Body of pancreas (tissue), 4 donors: ENCODE measurements around the gene HSPA6. TPM values are rescaled to one million over a fixed set of nuclear protein-coding genes. Genes with fewer than 3 reads are reported as not detected.

Source experiments
- ATAC-seq: fragments of 150-250 bp; one replicate; pipeline ENCODE4 v1.9.1; 2016
- DNase-seq, 4 donors: peaks; one replicate each; pipeline ENCODE4 v3.0.0-alpha.2; 2019
- H3K27ac ChIP-seq, 4 donors: fragments of 200-600 bp; sonication (generic); 1 replicate in 3 of 4; 2 replicates in 1 of 4; pipeline versions ENCODE4 v1.5.1 to v1.6.1; 2016 to 2019; ENCODE audit warnings: mild to moderate bottlenecking in 1 of 4, mixed read lengths in 1 of 4, moderate library complexity in 1 of 4
- H3K27me3 ChIP-seq, 2 donors: fragments of 200-600 bp; sonication (generic); one replicate each; pipeline ENCODE4 v1.6.0; 2016; ENCODE audit warnings: mild to moderate bottlenecking in 1 of 2
- H3K36me3 ChIP-seq, 2 donors: fragments of 200-600 bp; sonication (generic); replicated peaks in 1 of 2; 2 replicates each; pipeline ENCODE4 v1.5.1; 2016; ENCODE audit warnings: low read depth in 2 of 2; ENCODE audit not compliant: insufficient read depth in 1 of 2
- H3K4me1 ChIP-seq: fragments of 200-600 bp; sonication (generic); one replicate; pipeline ENCODE4 v1.6.0; 2016
- H3K4me3 ChIP-seq, 2 donors: fragments of 200-600 bp; sonication (generic); 1 replicate in 1 of 2; 2 replicates in 1 of 2; pipeline ENCODE4 v1.5.1; 2016 to 2019
- H3K9me3 ChIP-seq, 3 donors: fragments of 200-600 bp; sonication (generic); 1 replicate in 2 of 3; 2 replicates in 1 of 3; pipeline ENCODE4 v1.5.1; 2016
- POLR2A ChIP-seq, 3 donors: fragments of 450-650 bp; IDR thresholded peaks; one replicate each; pipeline ENCODE4 v1.6.1; 2016; ENCODE audit warnings: antibody characterized with exemption in 3 of 3, mild to moderate bottlenecking in 2 of 3
- WGBS, 2 donors: methylation state at CpG; one replicate each; pipeline ENCODE4 v1.1.5; 2017; 5-methylcytosine and 5-hydroxymethylcytosine counted together
- intact Hi-C: fragments of 100-400 bp; cut with DNase I; formaldehyde crosslinking; loops from one replicate; pipeline ENCODE4 v1.15.1; 2023
- total RNA-seq, 2 donors: library from RNA; depleted of rRNA; stranded (reverse); fragments of >200 nt; gene quantifications; one replicate each; pipeline ENCODE4 v1.1.0, GENCODE V29; 2016
- TF ChIP-seq, protein P1 (sequence below), 7 experiments: fragments of 450-650 bp in 4 of 7; fragments of 200-600 bp in 3 of 7; sonication (generic) in 3 of 7; IDR thresholded peaks; one replicate each; pipeline ENCODE4 v1.5.1; 2016 to 2019; ENCODE audit warnings: antibody characterized with exemption in 7 of 7

Gene HSPA6
- total RNA-seq, 2 donors from 2014 or later: 0.66 to 1.6 TPM

DNA sequence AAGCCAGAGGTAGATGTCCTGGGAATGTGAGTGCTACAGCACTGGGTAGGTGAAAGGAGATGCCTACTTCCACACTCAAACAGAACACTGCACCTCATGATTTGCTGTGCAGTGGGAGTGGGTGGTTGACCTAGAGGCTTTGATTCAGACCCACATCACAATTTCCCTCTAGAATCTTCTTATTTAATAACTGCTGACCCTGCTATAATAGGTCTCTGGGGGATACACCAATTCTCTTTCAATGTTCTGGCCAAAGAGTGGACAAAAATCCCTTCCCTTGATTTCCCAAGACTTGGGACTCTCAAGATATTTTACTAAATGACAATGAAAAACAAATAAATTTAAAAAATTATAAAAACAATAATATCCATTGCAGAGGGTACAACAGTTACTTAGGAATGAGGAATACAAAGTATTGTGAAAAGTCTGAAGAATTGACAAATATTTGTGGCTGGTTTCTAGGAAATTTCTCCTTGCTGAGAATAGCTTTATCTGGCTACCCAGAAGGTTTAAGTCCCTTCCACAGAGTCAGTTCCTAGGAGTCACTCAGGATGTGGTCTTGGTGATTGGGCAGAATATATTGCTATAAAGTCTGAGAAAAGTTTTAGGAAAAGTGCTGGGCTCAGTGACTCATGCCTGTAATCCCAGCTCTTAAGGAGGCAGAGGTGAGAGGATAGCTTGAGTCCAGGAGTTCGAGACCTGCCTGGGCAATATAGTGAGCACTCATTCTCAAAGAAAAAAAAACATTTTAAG is 21.5 kb upstream of the HSPA6 start:
- WGBS, 2 donors: 47 to 52% methylated on average over 1 of the region's 1 CpG
- H3K4me1 ChIP-seq: no peaks in the 10 kb centered on the region
- no peaks in the 10 kb centered on the region for H3K36me3 ChIP-seq
- no peak overlapping the region for H3K27ac ChIP-seq
- ATAC-seq (no peak), DNase-seq (no peak)
- no peak overlapping the region for H3K4me3 ChIP-seq
- H3K27me3 ChIP-seq: peaks cover 0 to 3% of the 10 kb centered on the region in 2 donors
- TF ChIP-seq, protein P1, sequence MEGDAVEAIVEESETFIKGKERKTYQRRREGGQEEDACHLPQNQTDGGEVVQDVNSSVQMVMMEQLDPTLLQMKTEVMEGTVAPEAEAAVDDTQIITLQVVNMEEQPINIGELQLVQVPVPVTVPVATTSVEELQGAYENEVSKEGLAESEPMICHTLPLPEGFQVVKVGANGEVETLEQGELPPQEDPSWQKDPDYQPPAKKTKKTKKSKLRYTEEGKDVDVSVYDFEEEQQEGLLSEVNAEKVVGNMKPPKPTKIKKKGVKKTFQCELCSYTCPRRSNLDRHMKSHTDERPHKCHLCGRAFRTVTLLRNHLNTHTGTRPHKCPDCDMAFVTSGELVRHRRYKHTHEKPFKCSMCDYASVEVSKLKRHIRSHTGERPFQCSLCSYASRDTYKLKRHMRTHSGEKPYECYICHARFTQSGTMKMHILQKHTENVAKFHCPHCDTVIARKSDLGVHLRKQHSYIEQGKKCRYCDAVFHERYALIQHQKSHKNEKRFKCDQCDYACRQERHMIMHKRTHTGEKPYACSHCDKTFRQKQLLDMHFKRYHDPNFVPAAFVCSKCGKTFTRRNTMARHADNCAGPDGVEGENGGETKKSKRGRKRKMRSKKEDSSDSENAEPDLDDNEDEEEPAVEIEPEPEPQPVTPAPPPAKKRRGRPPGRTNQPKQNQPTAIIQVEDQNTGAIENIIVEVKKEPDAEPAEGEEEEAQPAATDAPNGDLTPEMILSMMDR (IDR thresholded peaks at IDR 0.05): no peak
- no peak for TF ChIP-seq POLR2A (IDR thresholded peaks at IDR 0.05)
- intact Hi-C loops: no loop called here
- no peaks in the 10 kb centered on the region for H3K9me3 ChIP-seq

DNA sequence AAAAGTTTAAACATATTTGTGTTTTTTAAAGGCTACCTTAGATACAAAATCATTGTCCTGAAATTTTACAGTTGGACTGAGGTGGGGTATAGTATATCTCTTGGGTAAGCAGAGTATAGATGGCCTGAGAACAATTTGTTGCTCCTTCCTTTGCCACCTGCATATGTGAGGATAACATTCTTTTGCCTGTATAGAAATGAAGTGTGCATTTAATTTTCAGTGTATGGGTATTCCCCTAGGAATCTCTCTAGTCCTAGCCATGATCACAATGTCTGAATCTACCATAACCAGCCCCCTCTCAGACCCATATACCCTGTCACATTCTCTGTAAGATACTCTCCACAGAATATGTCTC is 21.0 kb upstream of the HSPA6 start:
- H3K27ac ChIP-seq: no peak overlapping the region
- H3K9me3 ChIP-seq: no peaks in the 10 kb centered on the region
- no peak overlapping the region for H3K4me3 ChIP-seq
- no peak for ATAC-seq
- no peaks in the 10 kb centered on the region for H3K4me1 ChIP-seq
- H3K27me3 ChIP-seq: peaks cover 0 to 3% of the 10 kb centered on the region in 2 donors
- intact Hi-C loops: no loop called here
- DNase-seq: no peak
- H3K36me3 ChIP-seq: no peaks in the 10 kb centered on the region
- TF ChIP-seq, protein P1 (IDR thresholded peaks at IDR 0.05): no peak
- no peak for TF ChIP-seq POLR2A (IDR thresholded peaks at IDR 0.05)

DNA sequence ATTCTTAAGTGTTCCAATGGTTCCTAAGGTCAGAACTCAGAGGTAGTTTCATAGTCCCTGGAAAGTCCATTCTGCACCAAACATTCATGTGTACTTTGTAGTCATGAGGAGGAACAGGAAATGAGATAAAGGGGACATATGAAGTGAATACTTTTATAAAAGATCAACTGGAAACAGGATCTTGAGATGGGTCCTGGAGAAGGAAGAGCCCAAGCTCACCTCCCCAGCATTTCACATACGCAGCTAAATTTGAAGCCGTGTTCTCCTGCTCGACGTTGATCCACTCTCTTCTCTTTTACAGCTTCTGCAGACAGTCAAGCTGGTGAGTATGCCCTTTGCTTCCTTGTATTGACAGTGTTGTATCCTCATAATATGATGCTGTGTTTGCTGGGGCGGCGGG is 18.7 kb upstream of the HSPA6 start:
- H3K36me3 ChIP-seq: no peaks in the 10 kb centered on the region
- intact Hi-C loops: no loop called here
- 79 to 85% methylated on average over 6 of the region's 6 CpGs for WGBS, 2 donors
- no peaks in the 10 kb centered on the region for H3K9me3 ChIP-seq
- no peak overlapping the region for H3K4me3 ChIP-seq
- DNase-seq (no peak), ATAC-seq (no peak)
- TF ChIP-seq POLR2A (IDR thresholded peaks at IDR 0.05): no peak
- TF ChIP-seq, protein P1 (IDR thresholded peaks at IDR 0.05): no peak
- peak overlapping the region in 1 of 4 donors; percentile 62 for H3K27ac ChIP-seq
- peaks cover 3% of the 10 kb centered on the region for H3K4me1 ChIP-seq
- H3K27me3 ChIP-seq: peaks cover 0 to 2% of the 10 kb centered on the region in 2 donors

DNA sequence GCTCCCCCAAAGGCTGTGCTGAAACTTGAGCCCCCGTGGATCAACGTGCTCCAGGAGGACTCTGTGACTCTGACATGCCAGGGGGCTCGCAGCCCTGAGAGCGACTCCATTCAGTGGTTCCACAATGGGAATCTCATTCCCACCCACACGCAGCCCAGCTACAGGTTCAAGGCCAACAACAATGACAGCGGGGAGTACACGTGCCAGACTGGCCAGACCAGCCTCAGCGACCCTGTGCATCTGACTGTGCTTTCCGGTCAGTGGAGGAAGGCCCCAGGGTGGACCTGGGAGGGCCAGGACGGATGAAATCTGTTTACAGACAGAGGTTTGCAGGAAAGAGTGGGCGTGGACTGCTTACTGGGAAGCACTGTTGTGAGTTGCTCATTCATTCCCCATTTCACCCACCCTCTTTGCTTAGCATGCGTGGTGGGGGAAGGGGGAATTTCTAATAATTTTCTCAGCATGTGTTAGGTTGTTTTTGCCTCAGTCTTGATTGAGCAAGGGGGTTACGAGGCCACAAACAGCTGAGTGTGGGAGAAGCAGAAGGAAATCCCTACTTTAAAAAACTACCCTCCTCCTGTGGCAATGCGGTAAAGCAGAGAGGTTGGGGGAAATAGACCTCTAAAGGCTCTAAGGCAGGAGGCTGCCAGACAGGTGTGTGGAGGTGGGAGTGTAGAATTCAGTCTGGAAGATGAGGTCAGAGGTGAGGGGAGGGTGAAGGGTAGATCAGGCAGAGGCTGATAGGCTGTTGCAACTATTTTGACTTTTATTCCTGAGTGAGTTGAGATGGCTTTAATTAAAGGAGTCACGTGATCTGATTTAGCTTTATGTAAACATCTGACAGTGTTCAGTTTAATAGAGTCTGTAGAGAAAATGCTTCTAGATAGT is 17.8 kb upstream of the HSPA6 start:
- H3K4me1 ChIP-seq: peaks cover 10% of the 10 kb centered on the region
- WGBS, 2 donors: 43 to 66% methylated on average over 11 to 14 of the region's 15 CpGs
- H3K27ac ChIP-seq: peak overlapping the region in 1 of 4 donors; percentile 62
- TF ChIP-seq POLR2A (IDR thresholded peaks at IDR 0.05): no peak
- TF ChIP-seq, protein P1 (IDR thresholded peaks at IDR 0.05): no peak
- no peaks in the 10 kb centered on the region for H3K27me3 ChIP-seq
- ATAC-seq (no peak), DNase-seq (peak in 1 of 4 donors; percentile 61)
- no peaks in the 10 kb centered on the region for H3K9me3 ChIP-seq
- no peak overlapping the region for H3K4me3 ChIP-seq
- intact Hi-C loops: no loop called here
- H3K36me3 ChIP-seq: no peaks in the 10 kb centered on the region
